NT2/D1 (cell line): ENCODE results near the gene SSB.

Source experiments
- DNase-seq: peaks from one replicate; pipeline ENCODE4 v3.0.0-alpha.2; 2011; ENCODE audit warnings: low read depth, low spot score
- H3K27me3 ChIP-seq: 2 replicates; pipeline ENCODE4 v1.6.0; 2011; ENCODE audit warnings: mild to moderate bottlenecking; ENCODE audit not compliant: insufficient read length, insufficient read depth
- H3K36me3 ChIP-seq: 2 replicates; pipeline ENCODE4 v1.6.1; 2011; ENCODE audit warnings: mild to moderate bottlenecking, low read length, mixed read lengths; ENCODE audit not compliant: insufficient read depth, insufficient read length
- H3K4me1 ChIP-seq: 2 replicates; pipeline ENCODE4 v1.5.1; 2011; ENCODE audit not compliant: insufficient read depth, insufficient read length
- H3K4me3 ChIP-seq: 2 replicates; pipeline ENCODE4 v1.5.1; 2011; ENCODE audit warnings: low read depth; ENCODE audit not compliant: insufficient read length
- H3K9ac ChIP-seq: 2 replicates; pipeline ENCODE4 v1.6.0; 2011; ENCODE audit warnings: low read depth; ENCODE audit not compliant: insufficient read length
- H3K9me3 ChIP-seq: 2 replicates; pipeline ENCODE4 v1.5.1; 2011; ENCODE audit warnings: mild to moderate bottlenecking, low read length; ENCODE audit not compliant: insufficient read depth
- SUZ12 ChIP-seq: IDR thresholded peaks from 2 replicates; pipeline ENCODE4 v1.6.1; 2011; ENCODE audit not compliant: insufficient read length, insufficient read depth; ENCODE audit errors: extremely low read depth
- YY1 ChIP-seq: IDR thresholded peaks from 2 replicates; pipeline ENCODE4 v1.6.1; 2011; ENCODE audit not compliant: insufficient read length, insufficient read depth
- ZNF274 ChIP-seq: IDR thresholded peaks from 2 replicates; pipeline ENCODE4 v1.6.1; 2011; ENCODE audit warnings: mild to moderate bottlenecking, low read depth, low read length

Gene SSB

GRCh38 chr2:169859423-169859822 is 60.8 kb downstream of the SSB start:
- Histone ChIP-seq H3K9ac (no peak overlapping the region), H3K27me3 (no peaks in the 10 kb centered on the region), H3K4me3 (no peak overlapping the region), H3K4me1 (no peaks in the 10 kb centered on the region), H3K36me3 (peaks cover 3% of the 10 kb centered on the region), H3K9me3 (peaks cover 7% of the 10 kb centered on the region)
- TF ChIP-seq SUZ12 (no peak), ZNF274 (no peak), YY1 (no peak)
- DNase-seq = no peak

- H3K36me3 ChIP-seq = peaks cover 3% of the 10 kb centered on the region
- TF ChIP-seq ZNF274 = no peak
- DNase-seq = no peak
- H3K9ac ChIP-seq = no peak overlapping the region
- no peaks in the 10 kb centered on the region; the same call in 1 of the 2 replicates for H3K9me3 ChIP-seq
- H3K27me3 ChIP-seq = no peaks in the 10 kb centered on the region
- no peak overlapping the region for H3K4me3 ChIP-seq
- H3K4me1 ChIP-seq = no peaks in the 10 kb centered on the region
Measured at GRCh38 chr2:169860149-169860548, 61.5 kb downstream of the SSB start.
